ENCODE measurements around the gene SNAPC5.

Gene SNAPC5

DNA sequence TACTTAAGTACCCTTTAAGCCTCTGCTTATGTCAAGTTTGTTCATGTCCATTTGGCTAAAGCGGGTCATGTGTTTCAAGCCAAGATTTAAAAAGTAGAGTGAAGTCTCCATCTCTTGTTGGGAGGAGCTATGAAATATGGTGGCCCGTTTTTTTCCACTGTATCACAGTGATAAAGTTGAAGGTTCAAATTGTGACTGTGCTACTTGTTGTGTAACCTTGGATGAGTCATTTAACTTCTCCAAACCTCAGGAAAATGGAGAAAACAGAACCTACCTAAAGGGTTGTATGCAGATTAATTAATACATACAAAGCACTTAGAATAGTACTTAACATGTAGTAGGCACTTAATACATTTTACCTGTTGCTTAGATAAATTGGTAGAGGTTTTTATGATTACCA lies 43.4 kb downstream of the SNAPC5 start:
- FAIRE-seq, result no peak

DNA sequence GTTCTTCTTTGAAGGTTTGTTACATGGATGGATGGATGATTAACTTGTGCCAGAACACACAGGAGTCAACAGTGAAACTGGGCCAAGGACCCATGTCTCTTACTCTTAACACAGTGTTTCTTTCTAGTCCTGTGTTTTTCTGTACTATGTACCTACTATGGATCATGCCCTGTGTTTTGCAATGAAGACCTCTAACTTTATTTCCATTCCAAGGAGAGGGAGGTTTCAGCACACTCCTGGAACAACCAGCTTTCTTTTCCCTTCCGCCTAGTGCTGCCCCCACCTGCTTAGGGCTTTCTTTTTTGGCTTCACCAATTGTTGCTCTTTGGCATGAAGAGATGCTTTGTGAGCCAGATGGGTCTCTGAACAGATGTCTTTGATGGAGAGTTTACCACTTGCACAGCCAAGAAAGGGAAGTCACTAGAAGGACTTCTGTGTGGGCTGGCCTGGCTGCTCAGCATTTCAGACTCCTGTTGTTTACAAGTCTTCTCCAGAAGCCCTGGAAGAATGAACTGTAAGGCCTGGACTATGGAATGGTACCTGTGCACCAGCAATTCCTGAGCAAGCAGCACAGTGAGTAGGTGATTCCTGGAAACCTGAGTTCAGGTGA lies 44.5 kb downstream of the SNAPC5 start:
- FAIRE-seq, result no peak

DNA sequence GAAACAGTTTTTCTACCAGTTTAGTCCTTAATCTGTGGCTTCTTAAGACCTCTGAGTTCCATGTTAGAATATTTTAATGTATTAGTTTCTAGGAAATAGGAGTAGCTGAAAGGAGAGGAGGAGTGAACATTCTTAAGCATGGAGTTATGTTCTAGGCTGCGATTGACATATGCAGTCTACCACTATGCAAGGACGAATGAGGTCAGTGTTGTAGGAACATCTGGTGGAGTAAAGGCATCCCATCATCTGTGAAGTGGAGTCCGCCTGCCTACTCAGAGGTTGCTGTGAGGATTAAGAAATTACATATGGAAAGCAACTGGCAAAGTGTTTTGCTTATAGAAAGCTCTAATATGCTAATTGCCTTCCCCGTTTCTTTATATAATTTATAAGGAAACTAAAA lies 45.1 kb downstream of the SNAPC5 start:
- FAIRE-seq, result no peak
